ENCODE data around the gene DALRD3. TPM values are rescaled to one million over a fixed set of nuclear protein-coding genes. Genes with fewer than 3 reads are reported as not detected.

Gene DALRD3
- total RNA-seq, 1 donor: 39.1 TPM

- Histone ChIP-seq H3K9me3 (ENCODE audit: low read depth, low read length) (no peaks in the 10 kb centered on the region), H3K79me2 (ENCODE audit: insufficient read depth, low read length) (peaks cover 39% of the 10 kb centered on the region), H3K4me3 (ENCODE audit: insufficient read depth, low read length) (peak overlapping the region; percentile 89), H3K27ac (ENCODE audit: low read depth, low read length) (peak overlapping the region; percentile 90), H3K4me2 (ENCODE audit: insufficient read depth, low read length) (peak overlapping the region; percentile 88), H2AFZ (ENCODE audit: low read length) (peak overlapping the region; percentile 53), H3K36me3 (ENCODE audit: insufficient read depth, low read length) (peaks cover 17% of the 10 kb centered on the region), H3K27me3 (ENCODE audit: insufficient read depth, low read length) (no peaks in the 10 kb centered on the region), H3K4me1 (ENCODE audit: insufficient read depth, low read length) (peaks cover 22% of the 10 kb centered on the region), H4K20me1 (ENCODE audit: insufficient read depth, low read length) (peaks cover 8% of the 10 kb centered on the region)
- DNase-seq (ENCODE audit: insufficient read length, low spot score, missing footprints): peak; percentile 62
- no peak for TF ChIP-seq CTCF (IDR thresholded peaks at IDR 0.05; ENCODE audit: extremely low read depth, low read depth, low read length)
These were observed 29.1 kb downstream of the DALRD3 start for GRCh38 chr3:48989126-48989795.

GRCh38 chr3:48985831-48986376 is 32.5 kb downstream of the DALRD3 start:
- H3K36me3 ChIP-seq (ENCODE audit: insufficient read depth, low read length): peaks cover 44% of the 10 kb centered on the region
- no peak overlapping the region for H2AFZ ChIP-seq (ENCODE audit: low read length)
- peaks cover 2% of the 10 kb centered on the region for H4K20me1 ChIP-seq (ENCODE audit: insufficient read depth, low read length)
- peaks cover 12% of the 10 kb centered on the region for H3K4me1 ChIP-seq (ENCODE audit: insufficient read depth, low read length)
- H3K9me3 ChIP-seq (ENCODE audit: low read depth, low read length): no peaks in the 10 kb centered on the region
- H3K4me2 ChIP-seq (ENCODE audit: insufficient read depth, low read length): no peak overlapping the region
- H3K79me2 ChIP-seq (ENCODE audit: insufficient read depth, low read length): peaks cover 13% of the 10 kb centered on the region
- DNase-seq (ENCODE audit: insufficient read length, low spot score, missing footprints): no peak
- no peak overlapping the region for H3K27ac ChIP-seq (ENCODE audit: low read depth, low read length)
- H3K4me3 ChIP-seq (ENCODE audit: insufficient read depth, low read length): no peak overlapping the region
- no peak for TF ChIP-seq CTCF (IDR thresholded peaks at IDR 0.05; ENCODE audit: extremely low read depth, low read depth, low read length)
- H3K27me3 ChIP-seq (ENCODE audit: insufficient read depth, low read length): no peaks in the 10 kb centered on the region

GRCh38 chr3:48984663-48985062 is 33.7 kb downstream of the DALRD3 start:
- peaks cover 2% of the 10 kb centered on the region for H4K20me1 ChIP-seq (ENCODE audit: insufficient read depth, low read length)

More at GRCh38 chr3:48984663-48985062, 33.7 kb downstream of the DALRD3 start:
- H3K9me3 ChIP-seq (ENCODE audit: low read depth, low read length): no peaks in the 10 kb centered on the region
- H3K27me3 ChIP-seq (ENCODE audit: insufficient read depth, low read length): no peaks in the 10 kb centered on the region
- H3K79me2 ChIP-seq (ENCODE audit: insufficient read depth, low read length): peaks cover 5% of the 10 kb centered on the region
- no peak overlapping the region for H3K27ac ChIP-seq (ENCODE audit: low read depth, low read length)
- H3K4me3 ChIP-seq (ENCODE audit: insufficient read depth, low read length): no peak overlapping the region
- H2AFZ ChIP-seq (ENCODE audit: low read length): no peak overlapping the region
- H3K36me3 ChIP-seq (ENCODE audit: insufficient read depth, low read length): peaks cover 55% of the 10 kb centered on the region
- H3K4me2 ChIP-seq (ENCODE audit: insufficient read depth, low read length): no peak overlapping the region
- no peak for TF ChIP-seq CTCF (IDR thresholded peaks at IDR 0.05; ENCODE audit: extremely low read depth, low read depth, low read length)
- peaks cover 8% of the 10 kb centered on the region for H3K4me1 ChIP-seq (ENCODE audit: insufficient read depth, low read length)
- no peak for DNase-seq (ENCODE audit: insufficient read length, low spot score, missing footprints)

Measured in osteoblast (primary cell).